GM21619 (cell line): Measurements from ENCODE around the gene FKBP1C.

Experiments used
- ATAC-seq: cut with Tn5 transposase; IDR thresholded peaks from one replicate; pipeline ENCODE4 v1.9.1; 2021; ENCODE audit not compliant: unreplicated experiment

The FKBP1C gene

DNA sequence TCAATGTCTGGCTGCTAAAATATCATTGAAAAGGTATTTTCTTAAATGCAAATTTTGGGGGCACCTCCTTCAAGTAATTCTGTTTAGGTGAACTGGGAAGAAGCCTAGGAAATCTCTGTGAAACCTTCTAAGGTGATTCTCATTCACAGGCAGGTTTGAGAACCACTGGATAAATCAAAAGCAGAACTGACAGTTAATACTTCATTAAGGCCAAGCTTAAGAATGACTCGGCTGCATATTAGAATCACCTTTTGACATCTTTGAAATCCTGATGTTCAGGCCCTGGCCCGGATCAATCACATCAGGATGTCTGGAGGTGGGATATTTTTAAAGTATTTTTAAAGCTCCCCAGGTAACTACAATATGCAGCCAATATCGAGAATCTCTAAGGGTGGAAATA, 50.6 kb downstream of the FKBP1C start:
- ATAC-seq, result peak; percentile 65
